ENCODE results near the gene CASP1. TPM values are rescaled to one million over a fixed set of nuclear protein-coding genes. Genes with fewer than 3 reads are reported as not detected.
"Not testable (repeated sequence)": the region's sequence is repeated elsewhere in the genome, so short reads cannot be mapped to it uniquely, and the experiment has no call there.

The CASP1 gene
- total RNA-seq, 6 donors from 2014 or later = 25.1 to 122 (median 41.7) TPM

- Histone ChIP-seq H3K4me3 (no peak overlapping the region), H3K36me3 (no peaks in the 10 kb centered on the region), H3K4me1 (no peaks in the 10 kb centered on the region), H3K27ac (no peak overlapping the region), H3K27me3 (no peaks in the 10 kb centered on the region), H3K9me3 (no peaks in the 10 kb centered on the region)
- ATAC-seq (ENCODE audit: low FRiP score in 2 of 2) (no peak), DNase-seq (no peak)
- TF ChIP-seq POLR2A (IDR thresholded peaks at IDR 0.05) = no peak
- WGBS, 2 donors = 87 to 93% methylated on average over 2 of the region's 2 CpGs
These were observed 39.2 kb upstream of the CASP1 start for GRCh38 chr11:105074166-105074530.

- H3K4me1 ChIP-seq = no peaks in the 10 kb centered on the region
- DNase-seq = no peak
- ATAC-seq (ENCODE audit: low FRiP score in 2 of 2) = no peak
- no peaks in the 10 kb centered on the region for H3K27me3 ChIP-seq
- no peak for TF ChIP-seq EP300 (IDR thresholded peaks at IDR 0.05)
- no peak for TF ChIP-seq CTCF (IDR thresholded peaks at IDR 0.05)
- no peak for TF ChIP-seq POLR2AphosphoS5 (IDR thresholded peaks at IDR 0.05)
- no peak for TF ChIP-seq POLR2A (IDR thresholded peaks at IDR 0.05)
- no peaks in the 10 kb centered on the region for H3K36me3 ChIP-seq
- no peaks in the 10 kb centered on the region for H3K9me3 ChIP-seq
- no peak overlapping the region for H3K4me3 ChIP-seq
- no peak overlapping the region for H3K27ac ChIP-seq
- 96 to 100% methylated on average over 1 of the region's 1 CpG for WGBS, 2 donors
These were observed 38.7 kb upstream of the CASP1 start for GRCh38 chr11:105073456-105074165.

- 63 to 65% methylated on average over 1 to 2 of the region's 2 CpGs for WGBS, 2 donors
- DNase-seq; ATAC-seq (ENCODE audit: low FRiP score in 2 of 2): not testable (repeated sequence)
These were observed 37.1 kb upstream of the CASP1 start for GRCh38 chr11:105072080-105072479.

GRCh38 chr11:105071089-105071732 lies 36.3 kb upstream of the CASP1 start:
- DNase-seq (no peak), ATAC-seq (ENCODE audit: low FRiP score in 2 of 2) (peak in 1 of 2 donors; percentile 55)
- WGBS, 2 donors = 68 to 78% methylated on average over 4 of the region's 4 CpGs
- H3K9me3 ChIP-seq = no peaks in the 10 kb centered on the region
- no peaks in the 10 kb centered on the region for H3K36me3 ChIP-seq
- H3K27ac ChIP-seq = no peak overlapping the region
- no peak overlapping the region for H3K4me3 ChIP-seq
- H3K27me3 ChIP-seq = no peaks in the 10 kb centered on the region
- TF ChIP-seq CTCF (IDR thresholded peaks at IDR 0.05) = no peak
- TF ChIP-seq POLR2A (IDR thresholded peaks at IDR 0.05) = no peak
- TF ChIP-seq POLR2AphosphoS5 (IDR thresholded peaks at IDR 0.05) = no peak
- TF ChIP-seq EP300 (IDR thresholded peaks at IDR 0.05) = no peak
- no peaks in the 10 kb centered on the region for H3K4me1 ChIP-seq

More at GRCh38 chr11:105072080-105072479, 37.1 kb upstream of the CASP1 start:
- H3K36me3 ChIP-seq, H3K27me3 ChIP-seq, H3K27ac ChIP-seq, H3K9me3 ChIP-seq, H3K4me3 ChIP-seq, H3K4me1 ChIP-seq: not testable (repeated sequence)

- H3K27me3 ChIP-seq = no peaks in the 10 kb centered on the region
- H3K4me1 ChIP-seq = no peaks in the 10 kb centered on the region
- no peaks in the 10 kb centered on the region for H3K9me3 ChIP-seq
- no peaks in the 10 kb centered on the region for H3K36me3 ChIP-seq
- ATAC-seq (ENCODE audit: low FRiP score in 2 of 2) (peak in 1 of 2 donors; percentile 45), DNase-seq (no peak)
- TF ChIP-seq POLR2AphosphoS5 (IDR thresholded peaks at IDR 0.05) (no peak), CTCF (IDR thresholded peaks at IDR 0.05) (no peak), EP300 (IDR thresholded peaks at IDR 0.05) (no peak), POLR2A (IDR thresholded peaks at IDR 0.05) (no peak)
- H3K4me3 ChIP-seq = no peak overlapping the region
- WGBS, 2 donors = 80 to 83% methylated on average over 4 of the region's 4 CpGs
- H3K27ac ChIP-seq = no peak overlapping the region
These were observed 35.4 kb upstream of the CASP1 start for GRCh38 chr11:105070306-105070705.

- H3K27me3 ChIP-seq; ATAC-seq (ENCODE audit: low FRiP score in 2 of 2); H3K9me3 ChIP-seq; H3K36me3 ChIP-seq; H3K4me1 ChIP-seq; DNase-seq; H3K27ac ChIP-seq; H3K4me3 ChIP-seq: not testable (repeated sequence)
- WGBS, 2 donors = 70 to 95% methylated on average over 2 of the region's 2 CpGs
These were observed 34.8 kb upstream of the CASP1 start for GRCh38 chr11:105069749-105070148.

- not testable (repeated sequence) for H3K9me3 ChIP-seq; H3K4me3 ChIP-seq; H3K4me1 ChIP-seq; ATAC-seq (ENCODE audit: low FRiP score in 2 of 2); H3K27me3 ChIP-seq; H3K36me3 ChIP-seq; DNase-seq; H3K27ac ChIP-seq
- 69 to 81% methylated on average over 9 of the region's 9 CpGs for WGBS, 2 donors
These were observed 28.4 kb upstream of the CASP1 start for GRCh38 chr11:105063245-105063941.

Data from upper lobe of left lung (tissue), 6 donors.